Transverse colon (tissue), 4 donors: Measurements from ENCODE around the gene FRMPD4.

Source experiments
- CTCF ChIP-seq, 5 experiments: fragments of 200-600 bp in 3 of 5; fragments of 450-650 bp in 2 of 5; sonication (generic) in 3 of 5; IDR thresholded peaks; 1 replicate in 2 of 5; 2 replicates in 3 of 5; pipeline ENCODE4 v1.5.1; 2016 to 2017; ENCODE audit warnings: antibody characterized with exemption in 5 of 5, inconsistent platforms in 3 of 5, mild to moderate bottlenecking in 2 of 5, moderate library complexity in 1 of 5
- POLR2AphosphoS5 ChIP-seq, 3 donors: sonication (generic); formaldehyde crosslinking; IDR thresholded peaks; one replicate each; pipeline ENCODE4 v1.6.1; 2016; ENCODE audit warnings: antibody characterized with exemption in 3 of 3

GRCh38 chrX:12363216-12363615 lies 224.9 kb downstream of the FRMPD4 start:
- no peak for TF ChIP-seq POLR2AphosphoS5 (IDR thresholded peaks at IDR 0.05)
- no peak for TF ChIP-seq CTCF (IDR thresholded peaks at IDR 0.05)
